ENCODE results near the gene USP13. TPM values are rescaled to one million over a fixed set of nuclear protein-coding genes. Genes with fewer than 3 reads are reported as not detected.

The USP13 gene
- total and polyA plus RNA-seq, 2 of the 13 experiments (the other 11 are each of a cell fraction or from before 2014, with no cell fraction given): 15.9 to 36.7 TPM

GRCh38 chr3:179604321-179605078 is 48.3 kb upstream of the USP13 start, which contains the start of the genes MRPL47 and NDUFB5 (continued):
- TF ChIP-seq FOXK2 (IDR thresholded peaks at IDR 0.05): no peak
- TF ChIP-seq REXO4 (CRISPR knock-in tag; IDR thresholded peaks at IDR 0.05; ENCODE audit: borderline replicate concordance): no peak
- peak; percentile 41; the same call in 1 of the 2 replicates for TF ChIP-seq ZNF275 (CRISPR knock-in tag; IDR thresholded peaks at IDR 0.05; ENCODE audit: borderline replicate concordance)
- no peak; the same call in 1 of the 2 replicates for TF ChIP-seq ISX (CRISPR knock-in tag; conservative IDR thresholded peaks at IDR 0.05)
- peak; percentile 98 for TF ChIP-seq GABPB1 (CRISPR knock-in tag; IDR thresholded peaks at IDR 0.05)
- no peak for TF ChIP-seq ATF7 (IDR thresholded peaks at IDR 0.05)
- TF ChIP-seq ATF7 (CRISPR knock-in tag; IDR thresholded peaks at IDR 0.05): no peak
- no peak for TF ChIP-seq ZNF24 (IDR thresholded peaks at IDR 0.05)
- TF ChIP-seq FOXO1 (CRISPR knock-in tag; IDR thresholded peaks at IDR 0.05): no peak
- TF ChIP-seq NCOA5 (CRISPR knock-in tag; IDR thresholded peaks at IDR 0.05): no peak
- no peak for TF ChIP-seq NAIF1 (CRISPR knock-in tag; IDR thresholded peaks at IDR 0.05; ENCODE audit: borderline replicate concordance)
- TF ChIP-seq THAP8 (CRISPR knock-in tag; IDR thresholded peaks at IDR 0.05; ENCODE audit: borderline replicate concordance): no peak
- TF ChIP-seq TEF (CRISPR knock-in tag; IDR thresholded peaks at IDR 0.05): 0 out of 2 replicates have a peak, but pooled peaks have one; percentile 43
- TF ChIP-seq PLSCR1 (CRISPR knock-in tag; IDR thresholded peaks at IDR 0.05; ENCODE audit: borderline replicate concordance): no peak
- TF ChIP-seq HDAC1 (CRISPR knock-in tag; IDR thresholded peaks at IDR 0.05): peak; percentile 86
- no peak for TF ChIP-seq KLF9 (CRISPR knock-in tag; IDR thresholded peaks at IDR 0.05; ENCODE audit: low read depth)
- TF ChIP-seq ZNF317 (CRISPR knock-in tag; IDR thresholded peaks at IDR 0.05): no peak
- no peak for TF ChIP-seq FOXP1 (IDR thresholded peaks at IDR 0.05)
- no peak for TF ChIP-seq FOXP1 (CRISPR knock-in tag; IDR thresholded peaks at IDR 0.05)
- no peak for TF ChIP-seq ZNF281 (CRISPR knock-in tag; IDR thresholded peaks at IDR 0.05; ENCODE audit: borderline replicate concordance)
- TF ChIP-seq BRCA1 (CRISPR knock-in tag; IDR thresholded peaks at IDR 0.05): no peak; the same call in 1 of the 2 replicates
- no peak for TF ChIP-seq SYNCRIP (IDR thresholded peaks at IDR 0.05; ENCODE audit: insufficient read depth, low read depth, low read length)
- TF ChIP-seq KDM5B (CRISPR knock-in tag; IDR thresholded peaks at IDR 0.05; ENCODE audit: borderline replicate concordance): peak; percentile 72; the same call in 1 of the 2 replicates
- TF ChIP-seq ZFP82 (CRISPR knock-in tag; IDR thresholded peaks at IDR 0.05; ENCODE audit: borderline replicate concordance): no peak
- TF ChIP-seq ZNF343 (CRISPR knock-in tag; IDR thresholded peaks at IDR 0.05): no peak
- TF ChIP-seq HES4 (CRISPR knock-in tag; IDR thresholded peaks at IDR 0.05; ENCODE audit: borderline replicate concordance): no peak

Data from HepG2 (cell line).